Endothelial cell of hepatic sinusoid (primary cell): ENCODE measurements around the gene KCNH5.
"Not testable (repeated sequence)": the region's sequence is repeated elsewhere in the genome, so short reads cannot be mapped to it uniquely, and the experiment has no call there.

Source experiments
- in situ Hi-C: cut with HindIII; loops from 2 replicates; pipeline ENCODE4 v1.10.0; 2017; ENCODE audit warnings: low sequenced_read_pairs

KCNH5 gene

DNA sequence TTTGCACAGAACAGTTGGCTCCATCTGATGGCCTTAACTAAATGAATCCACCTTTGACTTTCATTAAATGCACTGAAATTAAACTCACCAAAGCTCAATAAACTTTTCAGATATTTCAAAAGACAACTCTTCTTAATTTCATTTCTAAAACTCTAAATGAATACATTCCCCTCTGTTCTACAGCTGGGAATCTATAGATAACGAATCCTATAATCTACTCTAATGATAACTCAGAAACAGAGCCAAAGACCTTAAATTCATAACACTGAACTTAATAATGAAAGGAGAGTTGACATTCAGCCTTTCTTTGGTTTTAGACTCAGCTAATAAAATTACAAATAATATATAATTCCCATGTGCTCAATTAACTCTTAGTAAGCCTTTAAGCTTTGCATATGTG lies 150.5 kb downstream of the KCNH5 start:
- in situ Hi-C loops: no loop called here

GRCh38 chr14:62889364-62889763 lies 155.9 kb downstream of the KCNH5 start:
- in situ Hi-C loops: no loop called here

- in situ Hi-C loops: no loop called here
Measured at GRCh38 chr14:62886461-62886860, 158.8 kb downstream of the KCNH5 start.

DNA sequence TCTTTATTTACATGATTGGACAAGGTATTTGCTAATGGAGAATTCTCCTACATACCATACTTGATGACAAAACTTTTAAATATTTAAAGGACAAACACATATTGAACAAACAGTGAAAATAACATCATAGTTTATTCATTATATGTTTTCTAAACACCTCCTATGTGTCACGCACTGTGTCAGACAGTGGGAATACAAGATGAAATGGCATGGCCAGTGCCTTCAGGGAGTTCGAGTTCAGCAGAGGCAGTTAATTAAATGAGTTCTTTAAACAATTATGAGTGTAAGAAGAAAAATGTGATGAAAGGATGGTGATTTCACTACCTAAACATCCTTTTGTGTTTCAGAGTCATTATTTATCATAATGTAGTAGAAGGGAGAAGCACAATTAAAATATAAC lies 159.8 kb downstream of the KCNH5 start:
- in situ Hi-C loops: no loop called here

DNA sequence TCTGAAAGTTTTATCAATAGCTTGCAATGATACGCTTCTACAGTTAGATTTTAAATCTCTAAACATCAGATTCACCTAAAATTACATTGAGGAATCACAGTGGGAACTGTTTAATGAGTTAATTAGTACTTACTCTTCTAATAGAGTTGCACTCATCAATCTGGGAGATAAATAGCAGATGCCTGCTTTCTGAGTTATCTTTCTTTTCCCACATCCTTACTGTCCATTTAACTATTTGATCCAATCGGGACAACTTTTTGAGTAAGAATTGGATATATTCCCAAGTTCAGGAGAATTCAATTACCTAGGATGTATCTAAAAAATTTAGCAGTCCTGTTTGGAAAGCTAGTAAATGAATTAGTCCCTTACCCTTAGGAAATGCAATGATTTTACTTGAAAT lies 162.3 kb downstream of the KCNH5 start:
- in situ Hi-C loops: no loop called here

GRCh38 chr14:62866376-62866775 lies 178.9 kb downstream of the KCNH5 start:
- in situ Hi-C loops: no loop called here

DNA sequence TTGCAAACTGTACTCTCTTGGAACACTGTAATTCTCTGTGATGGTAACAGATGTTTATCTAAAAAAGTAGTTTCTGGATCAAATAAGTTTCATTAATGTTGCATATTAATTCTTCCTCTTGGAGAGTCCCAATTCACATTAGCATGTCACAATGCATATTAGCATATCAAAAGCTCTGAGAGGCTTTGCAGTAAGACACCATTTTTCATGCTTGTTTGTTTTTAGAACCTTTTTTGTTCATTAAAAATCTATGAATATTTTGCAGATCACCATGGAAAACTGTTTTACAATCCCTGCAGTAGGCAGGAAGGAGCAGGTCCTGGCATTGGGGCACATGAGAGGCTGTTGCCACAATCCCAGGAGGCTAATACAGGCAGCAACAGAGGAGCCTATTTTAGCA lies 180.7 kb downstream of the KCNH5 start:
- in situ Hi-C loops: no loop called here

DNA sequence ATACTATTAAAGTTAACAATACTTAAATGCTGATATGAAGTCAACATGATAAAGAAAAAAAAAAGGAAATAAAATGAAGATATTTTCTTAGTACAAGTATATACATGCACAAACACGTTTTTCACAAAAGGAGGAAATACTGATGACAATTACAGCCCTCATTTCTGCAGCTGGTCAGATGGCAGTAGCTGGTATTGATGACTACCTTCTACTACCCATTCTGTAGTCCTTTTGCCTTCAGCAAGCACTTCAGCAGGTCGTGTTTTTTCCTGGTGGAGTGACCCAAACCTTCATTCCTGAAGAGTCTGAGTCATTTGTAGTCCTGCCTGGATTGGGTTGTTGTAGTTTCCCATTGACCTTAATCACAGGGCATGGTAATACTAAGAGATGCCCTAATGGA lies 187.2 kb downstream of the KCNH5 start:
- in situ Hi-C loops: not testable (repeated sequence)

DNA sequence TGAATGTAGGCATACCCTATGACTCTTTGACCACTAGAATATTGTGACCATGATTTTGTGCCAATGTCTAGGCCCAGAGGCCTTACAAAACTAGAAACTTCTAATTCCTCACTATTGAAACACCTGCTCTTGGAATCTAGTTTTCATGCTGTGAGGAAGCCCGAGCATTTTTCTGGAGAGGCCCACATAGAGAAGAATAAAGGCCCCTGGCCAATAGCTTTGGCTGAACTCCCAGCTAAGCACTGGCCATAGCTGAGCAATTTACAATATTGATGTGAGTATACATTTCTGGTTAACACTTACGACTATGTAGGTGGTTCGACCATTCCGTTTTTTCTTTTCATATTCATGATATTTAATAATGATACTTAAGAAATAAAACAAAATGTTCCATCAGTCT lies 190.3 kb downstream of the KCNH5 start:
- in situ Hi-C loops: no loop called here

- in situ Hi-C loops: no loop called here
Measured at GRCh38 chr14:62847168-62847567, 198.1 kb downstream of the KCNH5 start.

DNA sequence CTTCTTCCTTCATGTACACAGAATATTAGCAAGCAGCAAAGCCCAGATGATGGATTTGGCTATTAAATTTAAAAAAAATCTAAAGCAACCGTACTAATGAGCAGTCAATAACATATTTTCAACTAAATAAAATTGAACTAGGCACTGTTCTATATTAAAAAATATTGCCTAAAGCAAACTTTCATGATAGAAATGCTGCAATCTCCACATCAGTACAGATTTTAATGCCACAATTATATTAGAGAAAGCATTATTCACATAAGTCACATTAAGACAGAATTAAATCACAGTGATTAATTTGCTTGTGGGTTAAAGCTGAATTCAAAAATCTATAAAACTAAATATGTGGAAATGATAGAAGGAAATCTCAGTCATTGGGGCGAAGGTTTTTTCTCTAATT lies 200.7 kb downstream of the KCNH5 start:
- in situ Hi-C loops: no loop called here

GRCh38 chr14:62824086-62824485 lies 221.2 kb downstream of the KCNH5 start:
- in situ Hi-C loops: no loop called here

DNA sequence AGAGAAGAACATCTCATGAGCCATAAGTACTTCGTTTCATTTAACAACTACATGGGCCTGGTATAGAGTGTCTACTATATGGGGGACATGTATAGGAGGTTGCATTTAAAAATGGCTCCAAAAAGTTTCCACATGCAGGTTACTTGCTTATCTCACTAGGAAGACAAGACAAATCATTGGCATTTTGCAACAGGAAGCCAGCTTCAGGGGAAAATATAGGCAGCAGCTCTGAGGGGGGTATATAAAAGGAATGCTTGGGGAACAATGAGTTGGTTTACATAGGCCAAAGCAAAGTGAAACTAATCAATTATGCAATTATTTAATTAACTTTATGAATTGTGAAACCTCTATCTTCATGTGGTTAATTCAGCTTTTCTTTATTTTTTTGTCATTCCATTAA lies 225.3 kb downstream of the KCNH5 start:
- in situ Hi-C loops: no loop called here

DNA sequence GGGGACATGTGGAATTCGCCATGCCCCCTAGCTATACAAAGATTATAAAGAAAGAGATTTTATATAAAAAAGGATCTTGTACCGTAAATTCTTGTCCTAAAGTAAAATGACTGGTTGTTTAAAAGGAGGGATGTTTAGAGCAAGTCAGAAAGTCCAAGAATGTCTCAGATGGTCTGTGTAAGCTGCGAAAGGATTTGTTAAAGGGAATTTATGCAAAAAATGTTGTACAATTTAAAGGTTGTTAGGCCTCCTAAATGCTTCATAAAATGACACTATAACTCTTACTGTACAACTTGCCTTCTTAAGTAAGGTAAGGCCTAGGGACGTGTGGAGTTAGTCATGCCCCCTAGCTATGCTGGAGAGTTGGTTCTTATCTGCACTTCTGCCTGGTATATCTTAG lies 237.6 kb downstream of the KCNH5 start:
- in situ Hi-C loops: no loop called here

DNA sequence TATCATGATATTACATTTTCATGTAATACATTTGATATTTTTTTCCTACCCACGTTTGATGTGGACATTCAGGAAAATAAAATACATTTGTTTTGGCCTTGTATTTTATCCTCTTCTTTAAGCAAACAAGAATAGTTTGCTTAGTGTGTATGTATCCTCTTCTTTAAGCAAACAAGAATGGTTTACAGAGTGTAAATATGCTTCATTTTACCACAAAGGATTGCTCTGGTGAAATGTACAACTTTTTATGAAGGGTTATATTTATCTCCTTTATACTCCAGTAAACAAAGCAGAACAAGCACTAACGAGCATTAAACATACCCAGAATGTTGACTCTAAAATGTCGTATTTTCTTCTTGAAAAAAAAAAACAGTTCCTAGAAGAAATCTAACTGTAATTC lies 244.7 kb downstream of the KCNH5 start:
- in situ Hi-C loops: no loop called here

DNA sequence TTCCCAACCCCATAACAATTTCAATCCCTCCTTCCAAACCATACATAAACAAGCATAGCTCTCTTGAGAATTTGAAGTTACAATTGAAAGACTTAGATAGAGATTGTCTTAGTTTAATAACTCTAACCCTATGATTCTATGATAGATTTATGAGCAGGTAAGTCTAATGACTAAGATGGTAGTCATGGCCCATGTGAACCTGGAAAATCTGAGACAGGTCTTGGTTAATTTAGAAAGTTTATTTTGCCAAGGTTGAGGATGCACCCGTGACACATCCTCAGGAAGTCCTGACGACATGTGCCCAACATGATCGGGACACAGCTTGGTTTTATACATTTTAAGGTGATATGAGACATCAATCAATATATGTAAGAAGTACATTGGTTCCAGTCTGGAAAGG lies 248.8 kb downstream of the KCNH5 start:
- in situ Hi-C loops: no loop called here

DNA sequence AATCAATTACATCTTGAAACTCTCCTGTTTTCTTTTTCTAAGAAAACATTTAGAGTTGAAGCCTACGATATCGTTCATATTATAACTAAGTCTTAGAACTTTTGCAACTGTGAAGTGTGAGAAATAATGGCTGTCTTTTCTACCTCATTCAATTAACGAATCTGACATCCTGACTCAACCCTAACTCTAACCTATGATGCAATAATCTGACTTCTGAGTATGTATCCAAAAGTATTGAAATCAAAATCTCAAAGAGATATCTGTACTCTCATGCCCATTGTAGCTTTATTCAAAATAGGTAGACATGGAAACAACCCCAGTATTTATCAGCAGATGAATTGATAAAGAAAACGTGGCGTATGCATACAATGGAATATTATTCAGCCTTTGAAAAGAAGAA lies 252.7 kb downstream of the KCNH5 start:
- in situ Hi-C loops: no loop called here

DNA sequence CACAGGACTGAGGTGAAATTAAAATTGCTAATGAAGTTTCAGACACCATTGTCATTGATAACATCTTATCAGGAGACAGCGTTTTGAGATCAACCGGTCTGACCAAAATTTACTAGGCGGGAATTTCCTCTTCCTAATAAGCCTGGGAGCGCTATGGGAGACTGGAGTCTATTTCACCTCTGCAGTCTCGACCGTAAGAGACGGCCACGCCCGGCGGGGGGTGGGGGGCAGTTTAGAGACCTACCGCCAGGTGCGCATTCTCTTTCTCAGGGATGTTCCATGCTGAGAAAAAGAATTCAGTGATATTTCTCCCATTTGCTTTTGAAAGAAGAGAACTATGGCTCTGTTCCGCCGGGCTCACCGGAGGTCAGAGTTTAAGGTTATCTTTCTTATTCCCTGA lies 263.9 kb downstream of the KCNH5 start:
- in situ Hi-C loops: not testable (repeated sequence)

GRCh38 chr14:62778852-62779251 lies 266.4 kb downstream of the KCNH5 start:
- in situ Hi-C loops: no loop called here

- in situ Hi-C loops: no loop called here
Measured at GRCh38 chr14:62778310-62778709, 266.9 kb downstream of the KCNH5 start.

GRCh38 chr14:62777510-62777909 lies 267.7 kb downstream of the KCNH5 start:
- in situ Hi-C loops: no loop called here

DNA sequence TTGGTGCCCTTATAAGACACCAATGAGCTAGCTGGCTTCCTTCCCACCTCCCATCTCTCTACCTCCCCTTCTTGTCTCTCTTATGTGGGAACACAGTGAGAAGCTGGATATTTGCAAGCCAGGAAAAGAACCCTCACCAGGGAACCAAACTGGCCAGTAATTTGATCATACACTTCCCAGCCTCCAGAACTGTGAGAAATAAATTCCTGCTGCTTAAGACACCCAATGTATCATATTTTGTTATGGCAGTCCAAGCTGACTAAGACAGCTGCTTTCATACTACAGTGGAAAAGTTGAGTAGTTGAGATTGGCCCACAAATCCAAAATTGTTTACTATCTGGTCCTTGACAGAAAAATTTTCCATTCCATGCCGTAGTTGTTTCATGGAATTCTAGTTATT lies 269.0 kb downstream of the KCNH5 start:
- in situ Hi-C loops: no loop called here

GRCh38 chr14:62768753-62769152 lies 276.5 kb downstream of the KCNH5 start:
- in situ Hi-C loops: no loop called here

DNA sequence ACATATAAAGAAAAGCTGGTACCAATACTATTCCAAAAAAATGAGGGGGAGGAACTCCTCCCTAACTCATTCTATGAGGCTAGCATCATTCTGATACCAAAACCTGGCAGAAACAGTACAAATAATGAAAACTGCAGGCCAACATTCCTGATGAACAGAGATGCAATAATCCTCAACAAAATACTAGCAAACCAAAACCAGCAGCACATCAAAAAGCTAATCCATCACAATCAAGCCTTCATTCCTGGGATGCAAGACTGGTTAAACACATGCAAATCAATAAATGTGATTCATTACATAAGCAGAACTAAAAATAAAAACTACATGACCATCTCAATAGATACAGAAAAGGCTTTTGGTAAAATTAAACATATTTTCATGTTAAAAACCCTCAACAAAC lies 281.3 kb downstream of the KCNH5 start:
- in situ Hi-C loops: no loop called here
